GM12878 (cell line): ENCODE data around the gene SLC4A3. TPM values are rescaled to one million over a fixed set of nuclear protein-coding genes. Genes with fewer than 3 reads are reported as not detected.

Experiments used
- ATAC-seq: fragments of 200-7000 bp; cut with Tn5 transposase; 3 replicates; pipeline ENCODE4 v1.9.1; 2020; ENCODE audit warnings: mild to moderate bottlenecking, moderate library complexity
- BruUV-seq: library from RNA; stranded (reverse); fragments of 400-500 nt; replicated peaks from 2 replicates; lab custom pipeline; 2021; lab: Mats Ljungman, UMichigan
- CTCF ChIA-PET: fragments of 300-600 bp; sonication (Branson Sonifier 250); formaldehyde crosslinking; extraction: SDS; loops from one replicate; lab custom pipeline; 2021; ENCODE audit warnings: inconsistent platforms; lab: Yijun Ruan, JAX
- POLR2A ChIA-PET: fragments of 350-600 bp; formaldehyde crosslinking; extraction: SDS; loops from one replicate; lab custom pipeline; 2021; ENCODE audit warnings: inconsistent platforms; lab: Charles Lee
- RAD21 ChIA-PET: fragments of 300-600 bp; sonication (Branson Sonifier 250); formaldehyde crosslinking; loops from one replicate; lab custom pipeline; 2023; ENCODE audit warnings: antibody characterized with exemption; ENCODE audit not compliant: unreplicated experiment; lab: Charles Lee
- SMC1A ChIA-PET: fragments of 300-600 bp; sonication (Branson Sonifier 250); formaldehyde crosslinking; loops from one replicate; lab custom pipeline; 2023; ENCODE audit not compliant: unreplicated experiment, uncharacterized antibody; lab: Charles Lee
- DNase-seq: peaks from one replicate; pipeline ENCODE4 v3.0.0-alpha.2; 2011; ENCODE audit warnings: low read depth, low spot score
- FAIRE-seq: peaks from 3 replicates; lab custom pipeline; 2011; peaks lifted over from hg19 to GRCh38; lab: Jason Lieb, UNC
- H2AFZ ChIP-seq: 2 replicates; pipeline ENCODE4 v1.6.0; 2011; ENCODE audit warnings: low read depth, low read length, control low read depth; ENCODE audit not compliant: control insufficient read depth
- H3K27ac ChIP-seq: 2 replicates; pipeline ENCODE4 v1.5.1; 2011; ENCODE audit warnings: control low read depth; ENCODE audit not compliant: control insufficient read depth, insufficient read depth
- H3K27me3 ChIP-seq, 2 experiments: replicated peaks in 1 of 2; 2 replicates each; pipeline versions ENCODE4 v1.6.0 to v1.6.1; 2011; ENCODE audit warnings: low read length in 1 of 2; ENCODE audit not compliant: control insufficient read depth in 2 of 2, insufficient read depth in 2 of 2
- H3K36me3 ChIP-seq, 2 experiments: 2 replicates each; pipeline ENCODE4 v1.5.1; 2011; ENCODE audit warnings: low read length in 1 of 2; ENCODE audit not compliant: control insufficient read depth in 2 of 2, insufficient read depth in 2 of 2
- H3K4me1 ChIP-seq: 2 replicates; pipeline ENCODE4 v1.6.1; 2011; ENCODE audit warnings: mild to moderate bottlenecking, low read length, moderate library complexity, mixed read lengths; ENCODE audit not compliant: control insufficient read depth, insufficient read depth
- H3K4me2 ChIP-seq: 2 replicates; pipeline ENCODE4 v1.6.0; 2011; ENCODE audit warnings: control low read depth; ENCODE audit not compliant: control insufficient read depth, insufficient read depth
- H3K4me3 ChIP-seq: fragments of 200-600 bp; sonication (generic); 2 replicates; pipeline ENCODE4 v1.5.1; 2016
- H3K79me2 ChIP-seq: 2 replicates; pipeline ENCODE4 v1.6.0; 2011; ENCODE audit warnings: low read length; ENCODE audit not compliant: control insufficient read depth, insufficient read depth
- H3K9ac ChIP-seq: 2 replicates; pipeline ENCODE4 v1.8.0; 2011; ENCODE audit warnings: low read length, control low read depth, mixed read lengths; ENCODE audit not compliant: control insufficient read depth, insufficient read depth
- H3K9me3 ChIP-seq: replicated peaks from 3 replicates; pipeline ENCODE4 v1.5.1; 2011; ENCODE audit warnings: mild to moderate bottlenecking, low read length; ENCODE audit not compliant: control insufficient read depth, insufficient read depth
- H4K20me1 ChIP-seq: 2 replicates; pipeline ENCODE4 v1.6.0; 2011; ENCODE audit not compliant: control insufficient read depth, insufficient read depth
- ATF2 ChIP-seq: IDR thresholded peaks from 2 replicates; pipeline ENCODE4 v1.6.1; 2012; ENCODE audit warnings: low read length, inconsistent platforms
- BCL11A ChIP-seq: IDR thresholded peaks from 2 replicates; pipeline ENCODE4 v1.6.1; 2011; ENCODE audit warnings: low read depth, low read length
- CEBPB ChIP-seq, 2 experiments: fragments of 150-350 bp in 1 of 2; IDR thresholded peaks; 2 replicates each; pipeline ENCODE4 v1.6.1; 2012 to 2014; ENCODE audit warnings: low read depth in 2 of 2, low read length in 2 of 2, borderline replicate concordance in 1 of 2, inconsistent platforms in 1 of 2
- CHD2 ChIP-seq: IDR thresholded peaks from 2 replicates; pipeline ENCODE4 v1.6.1; 2011; ENCODE audit warnings: low read depth, low read length, improper control_type of control experiment, borderline replicate concordance
- CHD4 ChIP-seq: fragments of 200-600 bp; sonication (generic); IDR thresholded peaks from 2 replicates; pipeline ENCODE4 v1.6.1; 2016; ENCODE audit warnings: mild to moderate bottlenecking
- E2F4 ChIP-seq: IDR thresholded peaks from 2 replicates; pipeline ENCODE4 v1.6.1; 2012; ENCODE audit warnings: low read depth, low read length, improper control_type of control experiment
- IRF3 ChIP-seq: fragments of 450-650 bp; IDR thresholded peaks from 2 replicates; pipeline ENCODE4 v1.6.1; 2014; ENCODE audit warnings: mild to moderate bottlenecking
- MTA3 ChIP-seq: IDR thresholded peaks from 2 replicates; pipeline ENCODE4 v1.6.1; 2012; ENCODE audit warnings: low read length, inconsistent platforms, borderline replicate concordance
- NBN ChIP-seq: fragments of 450-650 bp; IDR thresholded peaks from 2 replicates; pipeline ENCODE4 v1.6.1; 2016
- NR2C1 ChIP-seq: fragments of 450-650 bp; IDR thresholded peaks from 2 replicates; pipeline ENCODE4 v1.6.1; 2017; ENCODE audit warnings: antibody characterized with exemption, mild to moderate bottlenecking, moderate library complexity
- POLR2AphosphoS5 ChIP-seq: IDR thresholded peaks from 2 replicates; pipeline ENCODE4 v1.6.1; 2011; ENCODE audit warnings: mild to moderate bottlenecking, low read length, inconsistent platforms
- POU2F2 ChIP-seq: IDR thresholded peaks from 3 replicates; pipeline ENCODE4 v1.6.1; 2011; ENCODE audit warnings: low read depth, mild to moderate bottlenecking, low read length, borderline replicate concordance
- SUZ12 ChIP-seq: fragments of 200-600 bp; sonication (generic); IDR thresholded peaks from one replicate; pipeline ENCODE4 v1.6.1; 2018; ENCODE audit warnings: antibody characterized with exemption, mild to moderate bottlenecking; ENCODE audit not compliant: unreplicated experiment
- TCF3 ChIP-seq: IDR thresholded peaks from 2 replicates; pipeline ENCODE4 v1.6.1; 2012; ENCODE audit warnings: low read depth, mild to moderate bottlenecking, low read length, borderline replicate concordance; ENCODE audit not compliant: insufficient read depth
- ZBED1 ChIP-seq: IDR thresholded peaks from 2 replicates; pipeline ENCODE4 v1.6.1; 2016; ENCODE audit warnings: borderline replicate concordance
- ZNF384 ChIP-seq: IDR thresholded peaks from 2 replicates; pipeline ENCODE4 v1.6.1; 2012; ENCODE audit warnings: low read depth, mild to moderate bottlenecking, low read length, improper control_type of control experiment, borderline replicate concordance
- WGBS: methylation state at CpG from one replicate; pipeline ENCODE4 v1.1.6; 2016; ENCODE audit warnings: low lambda C conversion rate; ENCODE audit not compliant: insufficient replicate concordance, insufficient coverage; ENCODE audit errors: missing lambda C conversion rate; 5-methylcytosine and 5-hydroxymethylcytosine counted together
- in situ Hi-C: fragments of 300-500 bp; cut with MboI; formaldehyde crosslinking; loops from 9 replicates; pipeline ENCODE4 v1.14.3; 2018; ENCODE audit warnings: mixed read lengths
- intact Hi-C: fragments of 100-400 bp; cut with micrococcal nuclease; formaldehyde crosslinking; loops from one replicate; pipeline ENCODE4 v1.14.2; 2022; ENCODE audit not compliant: unreplicated experiment
- polyA plus RNA-seq, 11 experiments: library from polyadenylated mRNA; depleted of rRNA in 4 of 11; unstranded in 6 of 11; stranded (reverse) in 5 of 11; fragments of >200 nt; fragmentation: Nextera tagmentation in 4 of 11; fragmentation: Illumina TruSeq in 1 of 11; extraction: Ambion mirVana in 4 of 11; extraction: Trizol in 1 of 11; gene quantifications; 1 replicate in 1 of 11; 2 replicates in 10 of 11; pipeline versions ENCODE4 v1.2.1 to v1.2.3, GENCODE V29; 2011 to 2016; ENCODE audit warnings: inconsistent platforms in 2 of 11, missing spikeins in 2 of 11, low read depth in 1 of 11
- total RNA-seq, 4 experiments: library from RNA; depleted of rRNA in 3 of 4; stranded (reverse); fragments of >200 nt in 3 of 4; fragmentation: Illumina TruSeq in 1 of 4; extraction: Trizol in 1 of 4; gene quantifications; 2 replicates each; pipeline versions ENCODE4 v1.2.1 to v1.2.3, GENCODE V29; 2013 to 2021

Gene SLC4A3
- total and polyA plus RNA-seq, 10 of the 15 experiments (the other 5 are each of a cell fraction or from before 2014, with no cell fraction given): 0.05 to 0.08 TPM; not detected in 8

- no peaks in the 10 kb centered on the region for H4K20me1 ChIP-seq
- no peak overlapping the region for H3K4me3 ChIP-seq
- no peak overlapping the region for H3K9ac ChIP-seq
- DNase-seq (no peak), ATAC-seq (no peak), FAIRE-seq (no peak)
- in situ Hi-C loops: no loop called here
- no peaks in the 10 kb centered on the region for H3K79me2 ChIP-seq
- no peak overlapping the region for H2AFZ ChIP-seq
- no peak overlapping the region for H3K27ac ChIP-seq
- ChIA-PET CTCF (no interaction called here), SMC1A (interaction anchor here (1.2 kb wide), 1 partner anchor 70 kb away, joined by 4 read pairs; no protein-coding TSS in a partner anchor), POLR2A (no interaction called here), RAD21 (no interaction called here)
- no peak overlapping the region for H3K4me2 ChIP-seq
- no peaks in the 10 kb centered on the region; a peak in 1 of 4 replicates for H3K27me3 ChIP-seq
- H3K36me3 ChIP-seq: no peaks in the 10 kb centered on the region
- H3K9me3 ChIP-seq: no peaks in the 10 kb centered on the region
- no peaks in the 10 kb centered on the region for H3K4me1 ChIP-seq
- intact Hi-C loops: no loop called here
- no peak for TF ChIP-seq ZBED1
- TF ChIP-seq SUZ12: no peak
- TF ChIP-seq BCL11A: no peak
- no peak for TF ChIP-seq CHD2
- no peak for TF ChIP-seq TCF3
- no peak for TF ChIP-seq IRF3
- no peak for TF ChIP-seq POLR2AphosphoS5
- no peak for TF ChIP-seq CHD4
- TF ChIP-seq CEBPB (IDR thresholded peaks at IDR 0.05; ENCODE audit: borderline replicate concordance in 1 of 2, low read depth in 2 of 2, low read length in 2 of 2): no peak
- TF ChIP-seq MTA3: no peak
- TF ChIP-seq NBN: no peak
- no peak for TF ChIP-seq NR2C1
- no peak for TF ChIP-seq E2F4
- TF ChIP-seq POU2F2: no peak
- TF ChIP-seq ATF2: no peak
- TF ChIP-seq ZNF384: no peak
- no TSS peak for BruUV-seq
- WGBS: 31% methylated on average over 3 of the region's 3 CpGs
These were observed 8.7 kb upstream of the SLC4A3 start for GRCh38 chr2:219618733-219619122.
